Osteoblast (primary cell): ENCODE results near the gene ALAD. TPM values are rescaled to one million over a fixed set of nuclear protein-coding genes. Genes with fewer than 3 reads are reported as not detected.

ENCODE experiments used
- DNase-seq: peaks from one replicate; pipeline ENCODE4 v3.0.0; 2011; ENCODE audit warnings: low spot score, mixed read lengths; ENCODE audit not compliant: insufficient read length; ENCODE audit errors: missing footprints
- H2AFZ ChIP-seq: 2 replicates; pipeline ENCODE4 v1.6.0; 2011; ENCODE audit warnings: mild to moderate bottlenecking, low read length
- H3K27ac ChIP-seq: 2 replicates; pipeline ENCODE4 v1.5.1; 2011; ENCODE audit warnings: mild to moderate bottlenecking, low read depth, low read length, moderate library complexity
- H3K27me3 ChIP-seq: 2 replicates; pipeline ENCODE4 v1.6.0; 2012; ENCODE audit warnings: mild to moderate bottlenecking, control low read depth, inconsistent platforms, low read length, moderate library complexity; ENCODE audit not compliant: insufficient read depth
- H3K36me3 ChIP-seq: 2 replicates; pipeline ENCODE4 v1.5.1; 2011; ENCODE audit warnings: mild to moderate bottlenecking, low read length, control low read depth, moderate library complexity; ENCODE audit not compliant: insufficient read depth
- H3K4me1 ChIP-seq: 2 replicates; pipeline ENCODE4 v1.5.1; 2011; ENCODE audit warnings: mild to moderate bottlenecking, low read length, control low read depth, moderate library complexity; ENCODE audit not compliant: insufficient read depth
- H3K4me2 ChIP-seq: 2 replicates; pipeline ENCODE4 v1.6.0; 2011; ENCODE audit warnings: mild to moderate bottlenecking, low read length; ENCODE audit not compliant: insufficient read depth
- H3K4me3 ChIP-seq: fragments of 200-600 bp; sonication (generic); 3 replicates; pipeline ENCODE4 v1.5.1; 2012; ENCODE audit warnings: mild to moderate bottlenecking, low read length, inconsistent platforms; ENCODE audit not compliant: insufficient read depth
- H3K79me2 ChIP-seq: 2 replicates; pipeline ENCODE4 v1.6.0; 2012; ENCODE audit warnings: mild to moderate bottlenecking, low read length, control low read depth, inconsistent platforms; ENCODE audit not compliant: insufficient read depth
- H3K9me3 ChIP-seq: 2 replicates; pipeline ENCODE4 v1.5.1; 2011; ENCODE audit warnings: low read depth, low read length, control low read depth
- H4K20me1 ChIP-seq: 2 replicates; pipeline ENCODE4 v1.6.0; 2012; ENCODE audit warnings: mild to moderate bottlenecking, low read length, control low read depth; ENCODE audit not compliant: insufficient read depth
- CTCF ChIP-seq: IDR thresholded peaks from 2 replicates; pipeline ENCODE4 v1.5.1; 2011; ENCODE audit warnings: mild to moderate bottlenecking, low read depth, low read length, moderate library complexity; ENCODE audit errors: extremely low read depth
- total RNA-seq: library from RNA; depleted of rRNA; stranded (reverse); fragments of >200 nt; gene quantifications from 2 replicates; pipeline ENCODE4 v1.2.3, GENCODE V29; 2012

Gene ALAD
- total RNA-seq, 1 donor = 26.8 TPM

- TF ChIP-seq CTCF = no peak
- Histone ChIP-seq H3K79me2 (no peaks in the 10 kb centered on the region), H3K4me2 (no peak overlapping the region), H3K36me3 (no peaks in the 10 kb centered on the region), H3K4me1 (no peaks in the 10 kb centered on the region), H3K4me3 (no peak overlapping the region), H2AFZ (no peak overlapping the region), H3K9me3 (no peaks in the 10 kb centered on the region), H3K27ac (no peak overlapping the region), H3K27me3 (peaks cover 17% of the 10 kb centered on the region), H4K20me1 (no peaks in the 10 kb centered on the region)
- no peak for DNase-seq
These were observed 25.6 kb upstream of the ALAD start for GRCh38 chr9:113426701-113427100.

GRCh38 chr9:113425072-113425471 lies 24.0 kb upstream of the ALAD start:
- no peak for TF ChIP-seq CTCF
- no peaks in the 10 kb centered on the region for H3K36me3 ChIP-seq
- H2AFZ ChIP-seq = no peak overlapping the region
- no peak overlapping the region for H3K27ac ChIP-seq
- no peaks in the 10 kb centered on the region for H4K20me1 ChIP-seq
- H3K4me2 ChIP-seq = no peak overlapping the region
- H3K4me1 ChIP-seq = no peaks in the 10 kb centered on the region
- H3K9me3 ChIP-seq = no peaks in the 10 kb centered on the region
- H3K79me2 ChIP-seq = no peaks in the 10 kb centered on the region
- H3K27me3 ChIP-seq = peaks cover 13% of the 10 kb centered on the region
- no peak for DNase-seq
- no peak overlapping the region for H3K4me3 ChIP-seq

GRCh38 chr9:113421726-113422125 lies 20.6 kb upstream of the ALAD start:
- DNase-seq = no peak
- peaks cover 16% of the 10 kb centered on the region for H3K27me3 ChIP-seq
- H3K4me3 ChIP-seq = no peak overlapping the region
- H3K36me3 ChIP-seq = no peaks in the 10 kb centered on the region
- no peak overlapping the region for H3K4me2 ChIP-seq
- no peak overlapping the region for H3K27ac ChIP-seq
- no peaks in the 10 kb centered on the region for H3K4me1 ChIP-seq
- H3K9me3 ChIP-seq = no peaks in the 10 kb centered on the region
- H4K20me1 ChIP-seq = no peaks in the 10 kb centered on the region
- no peak overlapping the region for H2AFZ ChIP-seq
- no peak for TF ChIP-seq CTCF
- no peaks in the 10 kb centered on the region for H3K79me2 ChIP-seq

- TF ChIP-seq CTCF = no peak
- no peak overlapping the region for H2AFZ ChIP-seq
- no peaks in the 10 kb centered on the region for H3K9me3 ChIP-seq
- no peak for DNase-seq
- H3K4me3 ChIP-seq = no peak overlapping the region
- H3K36me3 ChIP-seq = no peaks in the 10 kb centered on the region
- no peaks in the 10 kb centered on the region for H3K79me2 ChIP-seq
- no peak overlapping the region for H3K4me2 ChIP-seq
- peaks cover 5% of the 10 kb centered on the region for H3K27me3 ChIP-seq
- H4K20me1 ChIP-seq = no peaks in the 10 kb centered on the region
- no peak overlapping the region for H3K27ac ChIP-seq
- no peaks in the 10 kb centered on the region for H3K4me1 ChIP-seq
These were observed 16.3 kb upstream of the ALAD start for GRCh38 chr9:113417370-113417769.
